ENCODE data around the gene GADD45GIP1. TPM values are rescaled to one million over a fixed set of nuclear protein-coding genes. Genes with fewer than 3 reads are reported as not detected.

GADD45GIP1 gene
- polyA plus RNA-seq, 2 of the 4 experiments (the other 2 are of a cell fraction): 26.4 to 31.1 TPM

DNA sequence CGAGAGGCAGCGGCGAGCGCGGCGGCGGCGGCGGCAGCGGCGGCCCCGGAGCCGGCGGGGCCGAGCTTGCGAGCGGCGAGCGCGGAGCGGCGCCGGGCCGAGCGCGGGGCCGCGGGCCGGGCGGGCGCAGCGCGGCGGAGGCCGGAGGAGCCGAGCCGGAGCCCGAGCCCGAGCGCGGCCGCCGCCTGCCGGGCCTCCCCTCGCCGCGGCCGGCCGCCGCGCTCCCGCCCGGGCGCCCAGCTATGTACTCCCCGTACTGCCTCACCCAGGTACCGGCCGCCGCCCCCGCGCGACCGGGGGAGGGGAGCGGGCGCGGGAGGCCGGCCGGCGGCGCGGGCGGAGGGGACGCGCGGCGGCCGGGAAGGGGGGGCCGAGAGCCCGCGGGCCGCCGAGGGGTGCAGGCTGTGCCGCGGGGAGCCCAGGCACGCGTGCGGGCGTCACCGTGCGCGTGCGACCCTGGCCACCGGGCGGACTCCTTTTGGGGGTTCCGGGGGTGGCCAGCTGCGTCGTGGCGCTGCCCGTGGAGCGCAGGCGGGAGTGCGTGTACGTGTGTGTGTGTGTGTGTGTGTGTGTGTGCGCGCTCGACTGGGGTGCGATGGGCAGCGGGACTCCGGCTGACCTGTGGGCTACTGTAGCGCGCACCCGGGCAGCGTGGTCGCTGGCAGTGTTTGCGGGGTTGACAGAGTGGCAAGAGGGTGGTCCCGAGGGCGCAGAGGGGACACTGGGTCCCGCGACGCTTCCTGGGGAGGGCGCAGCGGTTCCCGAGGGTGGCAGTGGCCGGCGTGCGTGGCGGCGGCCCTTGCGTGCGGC is 38.8 kb upstream of the GADD45GIP1 start:
- peak overlapping the region; percentile 95 for H3K4me2 ChIP-seq
- H3K9me3 ChIP-seq: no peaks in the 10 kb centered on the region
- H3K27ac ChIP-seq: peak overlapping the region; percentile 54 to 94
- ChIA-PET CTCF (interaction anchor here (0.8 to 1.7 kb wide), 4 partner anchors 11 to 38 kb away, joined by 3 to 4 read pairs (median 4); no protein-coding TSS in a partner anchor), POLR2A (interaction anchor here (0.6 kb wide), 1 partner anchor 13 kb away, joined by 3 read pairs; no protein-coding TSS in a partner anchor)
- DNase-seq (ENCODE audit: low read depth in 1 of 2, low spot score in 1 of 2): no peak
- TF ChIP-seq, protein P1, sequence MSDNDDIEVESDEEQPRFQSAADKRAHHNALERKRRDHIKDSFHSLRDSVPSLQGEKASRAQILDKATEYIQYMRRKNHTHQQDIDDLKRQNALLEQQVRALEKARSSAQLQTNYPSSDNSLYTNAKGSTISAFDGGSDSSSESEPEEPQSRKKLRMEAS (IDR thresholded peaks at IDR 0.05): peak; percentile 35; the same call in 1 of the 2 replicates
- TF ChIP-seq EHMT2 (IDR thresholded peaks at IDR 0.05; ENCODE audit: low read depth) (no peak), RARB (CRISPR knock-in tag; IDR thresholded peaks at IDR 0.05) (no peak)
- no peaks in the 10 kb centered on the region for H3K4me1 ChIP-seq
- H3K4me3 ChIP-seq: peak overlapping the region; percentile 62
- no peak for FAIRE-seq
- peak; percentile 38 to 44 for ATAC-seq
- 0% methylated on average over 4 of the region's 129 CpGs for WGBS (ENCODE audit: missing lambda C conversion rate)

- Histone ChIP-seq H3K4me1 (no peaks in the 10 kb centered on the region), H3K4me3 (peak within 1 kb of the TSS; percentile 62), H3K27ac (peak within 1 kb of the TSS; percentile 60 to 94), H3K9me3 (no peaks in the 10 kb centered on the region), H3K4me2 (peak within 1 kb of the TSS; percentile 97)
- ChIA-PET CTCF (interaction anchor here (0.8 to 1.5 kb wide), 4 partner anchors 17 to 99 kb away, joined by 3 to 6 read pairs (median 4); no protein-coding TSS in a partner anchor), POLR2A (interaction anchor here (0.6 kb wide), 1 partner anchor 12 kb away, joined by 3 read pairs; no protein-coding TSS in a partner anchor)
- peak; percentile 27 to 40; a peak in 3 of 6 replicates for ATAC-seq
- TF ChIP-seq, protein P1 (IDR thresholded peaks at IDR 0.05): 0 out of 2 replicates have a peak, but pooled peaks have one; percentile 27
- no peak for TF ChIP-seq JUN (IDR thresholded peaks at IDR 0.05)
- WGBS (ENCODE audit: missing lambda C conversion rate): 49% methylated on average over 25 of the region's 84 CpGs
- no peak for DNase-seq (ENCODE audit: low read depth in 1 of 2, low spot score in 1 of 2)
- FAIRE-seq: no peak
Measured at GRCh38 chr19:12994701-12995595, 37.9 kb upstream of the GADD45GIP1 start, which contains the start of gene NFIX. Gene NFIX (plus strand): TSS chr19:12995475. CDS start chr19:12995838, 363 bp downstream.

- FAIRE-seq (no peak), DNase-seq (ENCODE audit: low read depth in 1 of 2, low spot score in 1 of 2) (no peak), ATAC-seq (no peak)
- H3K4me2 ChIP-seq: no peak overlapping the region
- no peaks in the 10 kb centered on the region for H3K9me3 ChIP-seq
- no peak for TF ChIP-seq FOXS1 (CRISPR knock-in tag; IDR thresholded peaks at IDR 0.05)
- no peaks in the 10 kb centered on the region for H3K4me1 ChIP-seq
- no peak overlapping the region for H3K27ac ChIP-seq
- no peak overlapping the region for H3K4me3 ChIP-seq
- ChIA-PET CTCF (interaction anchor here (1.1 to 1.7 kb wide), 4 partner anchors 9 to 100 kb away, joined by 4 to 5 read pairs (median 5); no protein-coding TSS in a partner anchor), POLR2A (interaction anchor here (1.0 kb wide), 1 partner anchor 159 kb away, joined by 3 read pairs; no protein-coding TSS in a partner anchor)
- 74% methylated on average over 7 of the region's 7 CpGs for WGBS (ENCODE audit: missing lambda C conversion rate)
Measured at GRCh38 chr19:12993562-12993961, 36.5 kb upstream of the GADD45GIP1 start.

GRCh38 chr19:12992729-12993128 is 35.7 kb upstream of the GADD45GIP1 start:
- no peak for DNase-seq (ENCODE audit: low read depth in 1 of 2, low spot score in 1 of 2)
- Histone ChIP-seq H3K4me3 (no peak overlapping the region), H3K4me1 (no peaks in the 10 kb centered on the region), H3K9me3 (no peaks in the 10 kb centered on the region), H3K27ac (no peak overlapping the region), H3K4me2 (no peak overlapping the region)
- POLR2A ChIA-PET: interaction anchor here (1.0 kb wide), 1 partner anchor 160 kb away, joined by 3 read pairs; no protein-coding TSS in a partner anchor
- ATAC-seq: no peak
- TF ChIP-seq MAFK (IDR thresholded peaks at IDR 0.05; ENCODE audit: partially characterized antibody) (no peak), ZC3H11A (IDR thresholded peaks at IDR 0.05) (peak; percentile 48)
- CTCF ChIA-PET: interaction anchor here (1.1 to 1.7 kb wide), 3 partner anchors 9 to 69 kb away, joined by 4 to 5 read pairs (median 5); no protein-coding TSS in a partner anchor
- whole genome bisulfite sequencing (ENCODE audit: missing lambda C conversion rate): 92% methylated on average over 11 of the region's 11 CpGs
- FAIRE-seq: no peak

DNA sequence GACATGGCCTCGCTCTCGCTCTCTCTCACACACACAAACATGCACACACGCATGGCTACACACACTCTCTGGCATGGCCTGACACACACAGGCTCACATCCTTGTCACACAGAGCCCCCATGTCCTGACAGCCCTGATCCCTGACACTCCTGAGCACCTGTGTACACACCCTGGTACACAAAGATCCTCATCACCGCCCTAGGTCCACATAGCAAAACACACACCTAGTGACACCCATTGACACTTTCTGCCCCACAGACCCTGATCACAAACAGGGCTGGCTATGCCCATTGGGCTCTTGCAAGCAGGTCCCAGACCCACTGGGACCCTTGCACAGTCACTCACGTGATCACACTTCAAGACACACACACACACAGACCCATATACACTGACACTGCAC is 34.3 kb upstream of the GADD45GIP1 start:
- POLR2A ChIA-PET: no interaction called here
- no peaks in the 10 kb centered on the region for H3K9me3 ChIP-seq
- WGBS (ENCODE audit: missing lambda C conversion rate): 83% methylated on average over 5 of the region's 5 CpGs
- no peak for FAIRE-seq
- H3K4me1 ChIP-seq: no peaks in the 10 kb centered on the region
- no peak for ATAC-seq
- no peak overlapping the region for H3K27ac ChIP-seq
- CTCF ChIA-PET: interaction anchor here (0.6 to 0.7 kb wide), 3 partner anchors 103 to 490 kb away, joined by 3 read pairs; no protein-coding TSS in a partner anchor
- no peak overlapping the region for H3K4me2 ChIP-seq
- no peak for TF ChIP-seq POLR2AphosphoS2 (conservative IDR thresholded peaks at IDR 0.05; ENCODE audit: low read length)
- TF ChIP-seq MAZ (IDR thresholded peaks at IDR 0.05; ENCODE audit: borderline replicate concordance, low read depth, low read length): no peak
- no peak for TF ChIP-seq JUNB (IDR thresholded peaks at IDR 0.05)
- TF ChIP-seq PBX3 (IDR thresholded peaks at IDR 0.05): no peak
- TF ChIP-seq TFCP2L1 (CRISPR knock-in tag; IDR thresholded peaks at IDR 0.05): no peak
- no peak for TF ChIP-seq CHD2 (IDR thresholded peaks at IDR 0.05; ENCODE audit: low read length, partially characterized antibody)
- TF ChIP-seq KDM1A (IDR thresholded peaks at IDR 0.05; ENCODE audit: low read depth): no peak
- no peak overlapping the region for H3K4me3 ChIP-seq
- DNase-seq (ENCODE audit: low read depth in 1 of 2, low spot score in 1 of 2): no peak
